CD4-positive, alpha-beta T cell treated with Interleukin-6 for 4 hours (primary cell): ENCODE data around the gene C19orf53.
A peak's percentile ranks its signal among the peaks of the same experiment; 100 is the strongest.
"Not testable (repeated sequence)": the region's sequence is repeated elsewhere in the genome, so short reads cannot be mapped to it uniquely, and the experiment has no call there.

ENCODE experiments used
- DNase-seq: peaks from one replicate; pipeline ENCODE4 v3.0.0-alpha.2; 2020; ENCODE audit warnings: mixed read lengths

The C19orf53 gene

DNA sequence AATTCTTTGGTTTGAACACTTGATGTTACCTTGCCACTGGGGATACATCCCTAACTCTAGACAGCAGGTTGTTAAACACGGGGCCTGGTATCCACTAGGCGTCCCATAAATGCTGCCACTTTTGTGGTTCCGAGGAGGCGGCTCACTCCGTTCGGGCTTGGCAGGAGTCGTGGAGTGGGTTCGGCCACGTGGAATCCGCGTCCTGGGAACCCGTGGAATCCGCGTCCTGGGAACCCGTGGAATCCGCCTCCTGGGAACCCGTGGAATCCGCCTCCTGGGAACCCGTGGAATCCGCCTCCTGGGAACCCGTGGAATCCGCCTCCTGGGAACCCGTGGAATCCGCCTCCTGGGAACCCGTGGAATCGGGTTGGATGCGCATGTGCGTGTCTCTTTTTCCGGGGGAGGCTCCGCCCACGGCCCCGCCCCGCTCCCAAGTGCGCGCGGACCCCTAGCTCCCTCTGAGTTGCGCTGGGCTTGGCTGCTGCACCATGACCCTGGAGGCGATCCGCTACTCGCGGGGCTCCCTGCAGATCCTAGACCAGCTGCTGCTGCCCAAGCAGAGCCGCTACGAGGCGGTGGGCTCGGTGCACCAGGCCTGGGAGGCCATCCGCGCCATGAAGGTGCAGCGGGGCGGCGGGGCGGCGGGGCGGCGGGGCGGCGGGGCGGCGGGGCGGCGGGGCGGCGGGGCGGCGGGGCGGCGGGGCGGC lies 10.0 kb upstream of the C19orf53 start, which contains the start of gene MRI1:
TSS of gene MRI1 (plus strand) at position 422 of the 707 bp plus-strand sequence. CDS start at position 489, 67 bp downstream.
- DNase-seq: peak; percentile 80

DNA sequence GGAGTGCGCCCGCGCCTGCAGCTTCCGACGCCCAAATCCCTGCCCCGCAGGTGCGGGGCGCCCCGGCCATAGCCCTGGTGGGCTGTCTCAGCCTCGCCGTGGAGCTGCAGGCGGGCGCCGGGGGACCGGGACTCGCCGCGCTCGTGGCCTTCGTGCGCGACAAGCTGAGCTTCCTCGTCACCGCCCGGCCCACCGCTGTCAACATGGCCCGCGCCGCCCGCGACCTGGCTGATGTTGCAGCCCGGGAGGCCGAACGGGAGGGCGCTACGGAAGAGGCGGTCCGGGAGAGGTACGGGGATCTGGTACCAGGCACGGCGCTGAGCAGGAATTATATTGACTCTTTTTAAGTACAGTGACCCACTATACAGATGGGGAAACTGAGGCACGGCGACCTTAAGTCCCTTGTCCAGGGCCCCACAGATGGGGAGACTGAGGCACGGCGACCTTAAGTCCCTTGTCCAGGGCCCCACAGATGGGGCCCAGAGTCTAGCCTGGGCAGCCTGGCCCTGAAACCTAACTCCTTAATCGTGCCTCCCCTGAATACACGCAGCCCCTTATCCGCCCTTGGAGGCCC lies 9.3 kb upstream of the C19orf53 start:
- peak; percentile 57 for DNase-seq

DNA sequence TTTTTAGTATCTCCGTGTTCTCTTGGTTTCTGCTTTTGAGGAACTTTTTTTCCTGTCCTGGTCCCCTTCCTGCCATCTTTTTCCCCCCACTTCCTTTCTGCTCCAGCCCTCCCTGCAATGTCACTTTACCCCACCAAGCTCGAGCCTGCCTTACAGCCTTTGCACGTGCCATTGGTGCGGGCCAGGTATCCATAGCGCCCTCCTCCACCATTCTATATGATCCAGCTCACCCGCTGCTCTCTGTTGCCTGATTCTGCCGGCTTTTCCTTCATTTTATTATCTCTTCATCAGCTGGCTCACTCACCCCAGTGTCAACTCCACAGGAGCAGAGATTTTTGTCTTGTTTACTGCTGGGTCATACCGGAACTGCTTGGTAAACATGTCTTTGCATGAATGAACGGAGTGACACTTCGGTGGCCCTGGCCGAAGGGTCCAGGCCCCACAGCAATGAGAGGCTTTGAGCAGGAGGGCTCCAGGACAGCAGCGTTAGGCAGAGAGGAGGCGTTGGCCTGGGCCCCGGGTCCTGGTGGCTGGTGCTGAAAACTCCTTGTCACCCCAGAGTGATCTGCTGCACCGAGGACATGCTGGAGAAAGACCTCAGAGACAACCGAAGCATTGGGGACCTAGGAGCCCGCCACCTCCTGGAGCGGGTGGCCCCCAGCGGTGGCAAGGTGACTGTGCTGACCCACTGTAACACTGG lies 8.7 kb upstream of the C19orf53 start:
- DNase-seq: no peak

DNA sequence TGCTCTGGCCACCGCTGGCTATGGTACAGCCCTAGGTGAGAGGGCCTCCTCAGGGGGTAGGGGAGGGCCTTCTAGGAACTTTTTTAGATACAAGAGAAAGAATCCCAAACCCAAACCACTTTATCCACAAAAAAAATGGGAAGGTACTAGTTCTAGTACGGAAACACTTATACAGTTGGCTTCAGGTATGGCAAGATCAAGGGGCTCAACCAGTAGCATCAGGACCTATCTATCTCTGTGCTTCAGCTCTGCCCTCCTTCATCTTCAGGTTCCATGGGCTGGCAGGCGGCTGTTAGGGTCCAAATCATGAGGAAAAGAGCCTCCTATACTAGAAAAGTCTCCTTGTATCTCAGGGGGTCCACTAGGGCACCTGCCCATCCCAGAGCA lies 8.2 kb upstream of the C19orf53 start:
- DNase-seq: no peak

DNA sequence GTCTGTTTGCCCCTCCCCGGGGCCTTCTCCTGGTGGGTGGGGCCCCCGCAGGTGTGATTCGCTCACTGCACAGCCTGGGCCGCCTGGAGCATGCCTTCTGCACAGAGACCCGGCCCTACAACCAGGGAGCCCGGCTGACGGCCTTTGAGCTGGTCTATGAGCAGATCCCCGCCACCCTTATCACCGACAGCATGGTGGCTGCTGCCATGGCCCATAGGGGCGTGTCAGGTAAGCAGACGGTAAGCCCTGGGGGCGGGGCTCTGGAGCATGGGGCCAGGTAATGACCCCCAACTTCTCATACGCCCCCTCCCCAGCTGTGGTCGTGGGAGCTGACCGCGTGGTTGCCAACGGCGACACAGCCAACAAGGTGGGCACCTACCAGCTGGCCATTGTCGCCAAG lies 5.7 kb upstream of the C19orf53 start:
- no peak for DNase-seq

DNA sequence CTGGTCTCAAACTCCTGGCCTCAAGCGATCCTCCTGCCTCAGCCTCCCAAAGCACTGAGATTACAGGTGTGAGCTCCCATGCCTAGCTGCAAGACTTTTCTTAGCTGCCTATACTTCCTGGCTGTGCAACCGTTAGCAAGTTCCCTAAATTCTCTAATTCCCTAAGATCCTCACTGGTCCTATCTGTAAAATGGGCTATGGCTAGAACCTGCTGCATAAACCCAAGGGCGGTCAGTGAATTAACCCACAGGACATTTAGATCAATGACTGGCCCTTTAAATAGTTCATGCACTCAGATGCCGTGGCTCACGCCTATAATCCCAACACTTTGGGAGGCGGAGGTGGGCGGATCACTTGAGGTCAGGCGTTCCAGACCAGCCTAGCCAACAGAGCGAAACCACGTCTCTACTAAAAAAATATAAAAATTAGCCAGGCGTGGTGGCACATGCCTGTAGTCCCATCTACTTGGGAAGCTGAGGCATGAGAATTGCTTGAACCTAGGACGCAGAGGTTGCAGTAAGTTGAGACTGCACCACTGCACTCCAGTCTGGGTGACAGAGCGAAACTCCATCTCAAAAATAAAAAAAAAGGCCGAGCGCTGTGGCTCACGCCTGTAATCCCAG lies 4.1 kb upstream of the C19orf53 start:
- DNase-seq: no peak

DNA sequence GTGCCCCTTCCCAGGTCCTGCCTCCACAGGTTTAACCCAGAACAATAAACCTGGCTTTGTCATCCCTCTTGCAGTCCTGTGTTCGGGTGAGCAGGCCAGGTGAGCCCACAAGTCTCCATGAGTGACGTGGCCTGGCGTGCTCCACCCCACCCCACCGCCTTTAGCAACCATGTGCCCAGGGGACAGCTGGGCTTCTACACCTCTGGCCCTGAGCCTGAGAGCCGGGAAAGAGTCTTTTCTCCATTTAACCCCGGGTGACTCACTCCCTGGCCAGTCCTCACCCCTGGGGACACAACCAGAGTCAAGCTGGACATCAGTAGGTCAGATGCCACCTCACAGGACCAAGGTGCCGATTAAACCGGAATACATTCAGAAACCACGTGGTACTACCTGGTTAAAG lies 4.1 kb downstream of the C19orf53 start:
- no peak for DNase-seq

DNA sequence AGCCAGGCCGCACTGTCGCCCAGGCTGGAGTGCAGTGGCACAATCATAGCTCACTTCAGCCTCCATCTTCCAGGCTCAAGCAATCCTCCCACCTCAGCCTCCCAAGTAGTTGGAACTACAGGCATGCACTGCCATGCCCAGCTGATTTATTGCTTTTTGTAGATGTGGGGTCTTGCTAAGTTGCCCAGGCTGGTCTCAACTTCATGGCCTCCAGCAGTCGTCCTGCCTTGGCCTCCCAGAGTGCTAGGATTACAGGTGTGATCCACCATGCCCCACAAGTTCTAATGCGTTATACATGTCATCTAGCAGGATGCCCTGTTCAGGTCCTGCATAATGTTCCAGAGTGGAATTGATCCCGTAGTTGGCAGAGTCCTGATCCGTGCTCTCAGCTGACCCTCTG lies 4.6 kb downstream of the C19orf53 start:
- no peak for DNase-seq

DNA sequence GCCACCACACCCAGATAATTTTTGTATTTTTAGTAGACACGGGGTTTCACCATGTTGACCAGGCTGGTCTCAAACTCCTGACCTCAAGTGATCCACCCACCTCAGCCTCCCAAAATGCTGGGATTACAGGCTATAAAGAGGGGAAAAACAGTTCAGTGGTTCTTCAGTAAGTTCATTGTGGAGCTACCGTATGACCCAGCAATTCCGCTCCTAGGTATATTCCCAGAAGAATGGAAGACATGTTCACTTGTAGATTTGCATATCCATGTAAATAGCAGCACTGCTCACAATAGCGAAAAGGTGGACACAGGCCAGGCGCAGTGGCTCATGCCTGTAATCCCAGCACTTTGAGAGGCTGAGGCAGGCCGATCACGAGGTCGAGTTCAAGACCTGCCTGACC lies 5.5 kb downstream of the C19orf53 start:
- not testable (repeated sequence) for DNase-seq

DNA sequence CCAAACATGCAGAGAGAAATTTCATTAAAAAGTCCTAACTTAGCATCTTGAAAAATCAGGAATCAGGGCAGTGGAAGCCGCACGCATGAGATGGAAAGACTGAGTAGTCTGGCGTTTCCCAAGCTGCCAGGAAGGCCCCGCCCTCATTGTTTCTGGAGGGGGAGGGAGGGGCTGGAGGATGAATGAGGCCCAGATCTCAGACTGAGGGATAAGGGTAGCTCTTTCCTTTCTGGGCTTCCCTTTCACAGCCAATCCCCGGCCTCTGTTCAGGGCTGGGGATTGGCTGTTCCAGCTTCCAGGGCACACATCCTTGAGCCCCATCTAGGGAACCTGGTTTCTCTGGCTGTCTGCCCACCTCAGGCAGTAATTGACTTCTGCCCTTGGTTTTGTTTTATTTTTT lies 7.3 kb downstream of the C19orf53 start:
- no peak for DNase-seq

DNA sequence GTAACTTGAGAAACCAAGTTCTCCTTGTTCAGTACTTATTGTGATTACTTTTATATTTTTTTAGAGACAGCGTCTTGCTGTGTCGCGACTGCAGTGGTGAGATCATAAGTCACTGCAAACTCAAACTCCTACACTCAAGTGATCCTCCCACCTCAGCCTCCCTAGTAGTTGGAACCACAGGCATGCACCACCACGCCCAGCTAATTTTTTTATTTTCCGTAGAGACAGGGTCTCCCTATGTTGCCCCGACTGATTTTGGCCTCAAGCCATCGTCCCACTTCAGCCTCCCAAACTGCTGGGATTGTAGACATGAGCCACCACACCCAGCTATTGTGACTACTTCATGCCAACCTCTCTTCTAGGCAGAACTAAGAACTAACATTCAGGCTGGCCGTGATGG lies 8.3 kb downstream of the C19orf53 start:
- no peak for DNase-seq

DNA sequence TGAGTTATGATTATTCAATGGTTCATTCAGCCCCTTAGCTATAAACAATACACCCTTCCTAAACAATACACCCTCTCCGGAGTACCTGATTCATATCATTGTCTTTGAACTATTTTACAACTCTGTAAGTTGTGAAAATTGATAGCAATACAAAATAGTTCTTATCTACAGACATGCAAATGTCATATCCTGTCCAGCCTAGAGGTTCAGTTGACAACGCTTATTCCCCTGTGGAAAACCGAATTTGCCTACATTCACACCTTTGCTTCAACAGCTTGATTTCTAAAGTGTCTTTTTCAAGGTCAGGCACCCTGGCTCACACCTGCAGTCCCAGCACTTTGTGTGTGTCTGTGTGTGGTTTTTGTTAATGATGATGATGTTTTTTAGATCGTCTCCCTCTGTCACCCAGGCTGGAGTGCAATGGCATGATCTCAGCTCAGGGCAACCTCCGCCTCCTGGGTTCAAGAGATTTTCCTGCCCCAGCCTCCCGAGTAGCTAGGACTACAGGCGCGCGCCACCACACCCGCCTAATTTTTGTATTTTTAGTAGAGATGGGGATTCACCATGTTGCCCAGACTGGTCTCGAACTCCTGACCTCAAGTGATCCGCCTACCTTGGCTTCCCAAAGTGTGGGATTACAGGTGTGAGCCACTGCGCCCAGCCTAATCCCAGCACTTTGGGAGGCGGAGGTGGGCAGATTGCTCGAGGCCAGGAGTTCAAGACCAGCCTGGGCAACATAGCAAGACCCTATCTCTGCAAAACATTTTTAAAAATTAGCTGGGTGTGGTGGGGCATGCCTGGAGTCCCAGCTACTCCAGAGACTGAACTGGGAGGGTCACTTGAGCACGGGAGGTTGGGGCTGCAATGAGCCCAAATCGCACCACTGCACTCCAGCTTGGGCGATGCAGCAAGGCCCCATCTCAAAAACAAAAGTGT lies 9.6 kb downstream of the C19orf53 start:
- DNase-seq: no peak

DNA sequence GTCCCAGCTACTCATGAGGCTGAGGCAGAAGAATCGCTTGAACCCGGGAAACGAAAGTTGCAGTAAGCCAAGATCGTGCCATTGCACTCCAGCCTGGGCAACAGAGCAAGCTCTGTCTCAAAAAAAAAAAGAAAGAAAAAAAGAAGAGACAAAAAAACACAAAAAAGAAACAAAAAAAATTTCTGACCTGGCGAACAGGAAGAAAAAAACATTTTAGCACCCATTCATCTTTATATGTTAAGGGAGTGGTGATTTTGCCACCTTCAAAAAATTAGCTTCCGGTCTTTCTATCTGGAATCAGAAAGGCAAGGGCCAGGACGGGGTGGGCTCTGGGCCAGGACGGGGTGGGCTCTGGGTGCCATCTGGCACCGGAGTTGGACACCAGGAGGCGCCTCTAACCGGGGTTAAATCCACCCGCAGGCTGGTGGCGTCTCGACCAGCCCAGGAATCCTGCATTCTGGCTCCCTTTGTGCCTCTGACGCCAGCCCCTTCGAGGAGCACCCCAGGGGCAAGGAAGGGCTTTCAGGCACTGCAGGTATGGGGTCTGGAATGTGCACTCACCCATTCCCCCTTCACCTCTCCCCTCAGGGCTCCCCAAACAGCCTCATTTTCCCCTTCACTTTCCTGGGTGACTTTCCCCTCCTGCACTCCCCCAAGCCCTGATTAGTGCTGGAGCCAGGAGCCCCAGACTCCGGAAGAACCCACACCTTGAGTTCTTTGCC lies 10.6 kb downstream of the C19orf53 start:
- peak; percentile 84 for DNase-seq

DNA sequence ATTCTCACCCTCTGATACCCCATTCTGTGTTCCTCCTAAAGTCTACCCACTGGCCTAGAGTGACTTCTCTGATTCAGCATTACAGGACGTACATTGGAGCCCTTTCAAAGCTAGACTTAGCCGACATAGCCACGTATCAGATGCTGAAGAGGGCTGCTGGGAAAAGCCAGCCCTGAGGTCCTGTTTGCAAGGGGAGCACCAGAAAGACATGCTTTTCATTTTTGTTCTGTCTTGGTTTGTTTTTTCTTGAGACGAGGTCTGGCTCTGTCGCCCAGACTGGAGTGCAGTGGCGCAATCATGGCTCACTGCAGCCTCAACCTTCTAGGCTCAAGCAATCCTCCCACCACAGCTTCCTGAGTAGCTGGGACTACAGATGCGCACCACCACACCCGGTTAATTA lies 14.7 kb downstream of the C19orf53 start:
- peak; percentile 52 for DNase-seq

DNA sequence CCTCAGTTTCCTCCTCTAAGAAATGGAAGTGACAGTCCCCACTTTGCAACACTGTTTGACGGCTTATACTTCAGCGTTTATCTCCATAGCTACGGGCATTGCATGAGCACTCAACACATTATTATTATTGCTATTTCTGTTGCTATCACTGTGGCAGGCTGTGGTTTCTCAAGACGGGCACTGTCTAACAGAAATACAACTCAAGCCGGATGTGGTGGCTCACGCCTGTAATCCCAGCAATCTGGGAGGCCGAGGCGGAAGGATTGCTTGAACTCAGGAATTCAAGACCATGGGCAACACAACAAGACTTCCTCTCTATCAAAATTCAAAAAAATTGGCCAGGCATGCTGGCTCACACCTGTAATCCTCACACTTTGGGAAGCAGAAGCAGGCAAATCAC lies 16.1 kb downstream of the C19orf53 start:
- peak; percentile 30 for DNase-seq

DNA sequence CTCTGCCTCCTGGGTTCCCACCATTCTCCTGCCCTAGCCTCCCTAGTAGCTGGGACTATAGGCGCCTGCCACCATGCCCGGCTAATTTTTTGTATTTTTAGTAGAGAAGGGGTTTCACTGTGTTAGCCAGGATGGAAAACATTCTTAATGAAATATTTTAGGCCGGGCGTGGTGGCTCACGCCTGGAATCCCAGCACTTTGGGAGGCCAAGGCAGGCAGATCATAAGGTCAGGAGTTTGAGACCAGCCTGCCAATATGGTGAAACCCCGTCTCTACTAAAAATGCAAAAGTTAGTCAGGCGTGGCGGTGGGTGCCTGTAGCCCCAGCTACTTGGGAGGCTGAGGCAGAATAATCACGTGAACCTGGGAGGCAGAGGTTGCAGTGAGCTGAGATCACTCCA lies 19.1 kb downstream of the C19orf53 start:
- DNase-seq: not testable (repeated sequence)

DNA sequence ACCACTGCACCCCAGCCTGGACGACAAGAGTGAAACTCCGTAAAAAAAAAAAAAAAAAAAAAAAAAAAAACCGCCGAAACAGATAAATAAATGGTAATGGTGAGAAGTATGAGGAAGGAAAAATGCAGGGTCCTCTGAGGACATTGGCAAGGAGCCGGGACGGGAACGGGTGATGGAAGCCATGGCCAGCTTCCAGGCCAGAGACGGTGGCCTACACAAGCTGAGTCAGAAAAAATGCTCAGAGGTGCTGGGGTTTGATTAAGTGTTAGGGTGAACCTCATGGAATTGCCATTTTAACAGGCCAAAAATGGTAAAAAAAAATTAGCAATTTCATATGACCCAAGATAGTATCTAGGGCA lies 20.1 kb downstream of the C19orf53 start:
- no peak for DNase-seq

DNA sequence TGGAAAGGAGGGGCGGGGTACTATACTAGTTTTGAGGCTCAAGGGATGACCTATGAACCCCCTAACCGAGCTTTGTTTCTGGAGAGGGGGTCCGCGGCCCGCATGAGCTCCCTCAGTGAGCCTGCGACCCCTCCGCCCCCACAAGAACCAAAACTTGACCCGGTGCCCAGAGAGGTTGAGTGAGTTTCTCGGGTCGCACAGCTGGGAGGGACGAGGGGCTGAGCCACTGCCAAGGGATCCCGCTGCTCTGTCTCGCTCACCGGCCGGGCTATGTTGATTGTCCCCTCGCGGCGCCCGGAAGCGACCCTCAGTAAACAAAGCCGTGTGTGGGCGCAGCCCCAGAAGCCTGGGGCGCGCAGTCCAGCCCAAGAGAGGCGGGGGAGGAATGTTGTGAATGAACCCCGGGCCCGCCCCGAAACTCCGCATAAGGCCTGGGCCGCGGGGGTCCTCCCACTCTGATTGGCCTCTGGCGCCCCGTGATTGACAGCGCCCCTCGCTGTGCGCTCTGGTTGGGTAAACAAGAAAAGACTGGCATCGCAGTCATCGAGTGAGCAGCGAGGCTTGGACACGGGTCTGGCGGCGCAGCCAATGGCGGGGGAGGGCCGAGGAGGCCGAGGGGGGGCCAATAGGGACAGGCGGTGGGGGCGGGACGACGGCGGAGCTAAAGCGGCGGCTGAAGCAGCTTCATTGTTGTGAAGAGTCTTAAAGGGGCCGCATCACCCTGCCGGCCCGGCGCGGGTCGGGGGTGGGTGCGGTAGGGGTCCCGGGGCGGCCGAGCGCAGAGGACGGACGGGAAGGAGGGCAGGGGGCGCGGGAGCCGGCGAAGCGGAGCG lies 20.7 kb downstream of the C19orf53 start, which contains the start of gene ZSWIM4:
TSS of gene ZSWIM4 (plus strand) at position 687 of the 833 bp plus-strand sequence. CDS start 206 bp downstream, outside the sequence.
- DNase-seq: peak; percentile 97

DNA sequence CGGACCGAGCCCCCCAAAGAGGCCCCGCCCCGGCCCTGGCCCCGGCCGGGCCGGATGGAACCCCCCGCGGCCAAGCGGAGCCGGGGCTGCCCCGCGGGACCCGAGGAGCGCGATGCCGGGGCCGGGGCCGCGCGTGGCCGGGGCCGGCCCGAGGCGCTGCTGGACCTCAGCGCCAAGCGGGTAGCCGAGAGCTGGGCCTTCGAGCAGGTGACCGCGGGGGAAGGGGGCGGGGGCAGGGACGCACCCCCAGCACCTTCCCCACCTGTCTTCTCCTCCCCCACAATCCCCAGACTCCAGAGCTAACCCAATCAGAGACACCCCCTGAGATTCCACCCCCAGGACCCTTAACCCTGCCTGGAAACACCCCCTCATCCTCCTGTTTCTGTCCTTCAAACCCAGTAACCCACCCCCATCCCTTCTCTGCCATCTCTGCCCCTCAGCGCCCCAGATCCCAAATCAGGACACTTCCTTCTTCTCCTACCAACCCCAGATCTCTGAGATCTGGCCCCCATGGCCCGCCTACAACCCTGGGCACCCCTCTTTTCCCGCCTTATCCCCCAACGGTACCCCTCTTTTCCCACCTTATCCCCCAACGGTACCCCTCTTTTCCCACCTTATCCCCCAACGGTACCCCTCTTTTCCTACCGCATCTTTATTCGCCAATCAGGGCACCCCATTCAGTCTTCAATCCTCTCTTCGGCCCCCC lies 21.5 kb downstream of the C19orf53 start:
- DNase-seq: no peak
